ENCODE measurements around the gene AKIP1. TPM values are rescaled to one million over a fixed set of nuclear protein-coding genes. Genes with fewer than 3 reads are reported as not detected.
A peak's percentile ranks its signal among the peaks of the same experiment; 100 is the strongest.

Gene AKIP1
- total and polyA plus RNA-seq, 2 donors (not counting 3 experiments of a cell fraction or from before 2014, with no cell fraction given) = 21.9 to 32.4 TPM

- Histone ChIP-seq H3K4me1 (ENCODE audit: control insufficient read depth, extremely low read depth, insufficient read depth, low read length) (no peaks in the 10 kb centered on the region), H2AFZ (ENCODE audit: low read depth, low read length) (no peak overlapping the region), H3K4me3 (replicated peaks in 1 of 3; ENCODE audit: insufficient read depth in 1 of 3, low read depth in 1 of 3, low read length in 3 of 3) (no peak overlapping the region), H3K27me3 (ENCODE audit: control insufficient read depth in 2 of 2, insufficient read depth in 2 of 2, low read length in 2 of 2) (no peaks in the 10 kb centered on the region), H3K27ac (ENCODE audit: insufficient read depth, low read depth, low read length) (no peak overlapping the region), H3K79me2 (ENCODE audit: control insufficient read depth, insufficient read depth, low read length) (no peaks in the 10 kb centered on the region), H3K9me1 (replicated peaks; ENCODE audit: control insufficient read depth, extremely low read depth, insufficient read depth, low read length) (no peaks in the 10 kb centered on the region), H3K36me3 (ENCODE audit: control insufficient read depth in 2 of 2, extremely low read depth in 1 of 2, insufficient read depth in 2 of 2, low read length in 2 of 2) (peaks cover 3 to 4% of the 10 kb centered on the region in 2 experiments), H4K20me1 (replicated peaks; ENCODE audit: control insufficient read depth, extremely low read depth, insufficient read depth, low read length) (no peaks in the 10 kb centered on the region), H3K9ac (replicated peaks; ENCODE audit: extremely low read depth, insufficient read depth, low read length) (no peak overlapping the region), H3K9me3 (replicated peaks; ENCODE audit: control insufficient read depth, insufficient read depth, low read length) (no peaks in the 10 kb centered on the region), H3K4me2 (ENCODE audit: insufficient read depth, low read length) (no peak overlapping the region)
- intact Hi-C loops (cut with micrococcal nuclease) (no loop called here), dilution Hi-C loops (cut with MboI; ENCODE audit: extremely low pct_ligation_motif_present, low sequenced_read_pairs) (no loop called here)
- DNase-seq (ENCODE audit: low read depth, low spot score) (no peak), FAIRE-seq (no peak)
- TF ChIP-seq, protein P1, sequence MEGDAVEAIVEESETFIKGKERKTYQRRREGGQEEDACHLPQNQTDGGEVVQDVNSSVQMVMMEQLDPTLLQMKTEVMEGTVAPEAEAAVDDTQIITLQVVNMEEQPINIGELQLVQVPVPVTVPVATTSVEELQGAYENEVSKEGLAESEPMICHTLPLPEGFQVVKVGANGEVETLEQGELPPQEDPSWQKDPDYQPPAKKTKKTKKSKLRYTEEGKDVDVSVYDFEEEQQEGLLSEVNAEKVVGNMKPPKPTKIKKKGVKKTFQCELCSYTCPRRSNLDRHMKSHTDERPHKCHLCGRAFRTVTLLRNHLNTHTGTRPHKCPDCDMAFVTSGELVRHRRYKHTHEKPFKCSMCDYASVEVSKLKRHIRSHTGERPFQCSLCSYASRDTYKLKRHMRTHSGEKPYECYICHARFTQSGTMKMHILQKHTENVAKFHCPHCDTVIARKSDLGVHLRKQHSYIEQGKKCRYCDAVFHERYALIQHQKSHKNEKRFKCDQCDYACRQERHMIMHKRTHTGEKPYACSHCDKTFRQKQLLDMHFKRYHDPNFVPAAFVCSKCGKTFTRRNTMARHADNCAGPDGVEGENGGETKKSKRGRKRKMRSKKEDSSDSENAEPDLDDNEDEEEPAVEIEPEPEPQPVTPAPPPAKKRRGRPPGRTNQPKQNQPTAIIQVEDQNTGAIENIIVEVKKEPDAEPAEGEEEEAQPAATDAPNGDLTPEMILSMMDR (IDR thresholded peaks at IDR 0.05; ENCODE audit: extremely low read depth in 1 of 2, insufficient read depth in 1 of 2, low read depth in 1 of 2, low read length in 2 of 2) = no peak
- TF ChIP-seq FOS (IDR thresholded peaks at IDR 0.05; ENCODE audit: borderline replicate concordance, insufficient read depth, low read length) = no peak
- TSS peak; percentile 54 for BruUV-seq (replicated peaks)
- ChIA-PET POLR2A (no interaction called here), CTCF (interaction anchor here (1.6 to 4.3 kb wide), 2 partner anchors 12 kb away, joined by 6 to 25 read pairs; no protein-coding TSS in a partner anchor)
These were observed 36.4 kb downstream of the AKIP1 start for GRCh38 chr11:8947230-8947943.

- no TSS peak for BruUV-seq (replicated peaks)
- no peak overlapping the region for H3K27ac ChIP-seq (ENCODE audit: insufficient read depth, low read depth, low read length)
- H3K27me3 ChIP-seq (ENCODE audit: control insufficient read depth in 2 of 2, insufficient read depth in 2 of 2, low read length in 2 of 2) = no peaks in the 10 kb centered on the region
- no peaks in the 10 kb centered on the region for H3K4me1 ChIP-seq (ENCODE audit: control insufficient read depth, extremely low read depth, insufficient read depth, low read length)
- no peaks in the 10 kb centered on the region for H3K9me1 ChIP-seq (replicated peaks; ENCODE audit: control insufficient read depth, extremely low read depth, insufficient read depth, low read length)
- dilution Hi-C loops (cut with MboI; ENCODE audit: extremely low pct_ligation_motif_present, low sequenced_read_pairs) = no loop called here
- no peak overlapping the region for H3K4me3 ChIP-seq (replicated peaks in 1 of 3; ENCODE audit: insufficient read depth in 1 of 3, low read depth in 1 of 3, low read length in 3 of 3)
- CTCF ChIA-PET = interaction anchor here (0.7 to 4.3 kb wide), 5 partner anchors 9 to 35 kb away, joined by 3 to 25 read pairs (median 8); no protein-coding TSS in a partner anchor
- no peak overlapping the region for H3K9ac ChIP-seq (replicated peaks; ENCODE audit: extremely low read depth, insufficient read depth, low read length)
- no peaks in the 10 kb centered on the region for H3K79me2 ChIP-seq (ENCODE audit: control insufficient read depth, insufficient read depth, low read length)
- intact Hi-C loops (cut with micrococcal nuclease) = no loop called here
- H4K20me1 ChIP-seq (replicated peaks; ENCODE audit: control insufficient read depth, extremely low read depth, insufficient read depth, low read length) = no peaks in the 10 kb centered on the region
- FAIRE-seq (no peak), DNase-seq (ENCODE audit: low read depth, low spot score) (peak; percentile 9)
- H3K4me2 ChIP-seq (ENCODE audit: insufficient read depth, low read length) = no peak overlapping the region
- TF ChIP-seq EZH2 (IDR thresholded peaks at IDR 0.05; ENCODE audit: borderline replicate concordance, low read depth, low read length, severe bottlenecking) (no peak), JUN (IDR thresholded peaks at IDR 0.05; ENCODE audit: borderline replicate concordance, insufficient read depth, insufficient read length, low read depth) (no peak), POLR2AphosphoS5 (IDR thresholded peaks at IDR 0.05; ENCODE audit: insufficient read depth, low read depth, low read length) (no peak), MYC (IDR thresholded peaks at IDR 0.05; ENCODE audit: low read depth, low read length) (no peak), POLR2A (IDR thresholded peaks at IDR 0.05; ENCODE audit: low read depth, low read length) (no peak), FOS (IDR thresholded peaks at IDR 0.05; ENCODE audit: borderline replicate concordance, insufficient read depth, low read length) (no peak)
- TF ChIP-seq, protein P2, sequence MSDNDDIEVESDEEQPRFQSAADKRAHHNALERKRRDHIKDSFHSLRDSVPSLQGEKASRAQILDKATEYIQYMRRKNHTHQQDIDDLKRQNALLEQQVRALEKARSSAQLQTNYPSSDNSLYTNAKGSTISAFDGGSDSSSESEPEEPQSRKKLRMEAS (IDR thresholded peaks at IDR 0.05; ENCODE audit: insufficient read depth, insufficient read length) = no peak
- peaks cover 3 to 5% of the 10 kb centered on the region in 2 experiments for H3K36me3 ChIP-seq (ENCODE audit: control insufficient read depth in 2 of 2, extremely low read depth in 1 of 2, insufficient read depth in 2 of 2, low read length in 2 of 2)
- H3K9me3 ChIP-seq (replicated peaks; ENCODE audit: control insufficient read depth, insufficient read depth, low read length) = no peaks in the 10 kb centered on the region
- POLR2A ChIA-PET = no interaction called here
- H2AFZ ChIP-seq (ENCODE audit: low read depth, low read length) = no peak overlapping the region
These were observed 37.9 kb downstream of the AKIP1 start for GRCh38 chr11:8948886-8949285.
